NB4 (cell line): ENCODE results near the gene SP6.

Experiments used
- POLR2A ChIP-seq: IDR thresholded peaks from 2 replicates; pipeline ENCODE4 v1.6.1; 2011; ENCODE audit warnings: mild to moderate bottlenecking; ENCODE audit not compliant: insufficient read length; ENCODE audit errors: extremely low read depth
- TF ChIP-seq, protein P1 (sequence below): IDR thresholded peaks from one replicate; pipeline ENCODE4 v1.5.1; 2012; ENCODE audit warnings: low read depth, low read length
- TF ChIP-seq, protein P2 (sequence below): IDR thresholded peaks from 2 replicates; pipeline ENCODE4 v1.6.1; 2011; ENCODE audit warnings: low read depth, low read length

GRCh38 chr17:47804461-47804860 is 46.5 kb downstream of the SP6 start:
- TF ChIP-seq, protein P1, sequence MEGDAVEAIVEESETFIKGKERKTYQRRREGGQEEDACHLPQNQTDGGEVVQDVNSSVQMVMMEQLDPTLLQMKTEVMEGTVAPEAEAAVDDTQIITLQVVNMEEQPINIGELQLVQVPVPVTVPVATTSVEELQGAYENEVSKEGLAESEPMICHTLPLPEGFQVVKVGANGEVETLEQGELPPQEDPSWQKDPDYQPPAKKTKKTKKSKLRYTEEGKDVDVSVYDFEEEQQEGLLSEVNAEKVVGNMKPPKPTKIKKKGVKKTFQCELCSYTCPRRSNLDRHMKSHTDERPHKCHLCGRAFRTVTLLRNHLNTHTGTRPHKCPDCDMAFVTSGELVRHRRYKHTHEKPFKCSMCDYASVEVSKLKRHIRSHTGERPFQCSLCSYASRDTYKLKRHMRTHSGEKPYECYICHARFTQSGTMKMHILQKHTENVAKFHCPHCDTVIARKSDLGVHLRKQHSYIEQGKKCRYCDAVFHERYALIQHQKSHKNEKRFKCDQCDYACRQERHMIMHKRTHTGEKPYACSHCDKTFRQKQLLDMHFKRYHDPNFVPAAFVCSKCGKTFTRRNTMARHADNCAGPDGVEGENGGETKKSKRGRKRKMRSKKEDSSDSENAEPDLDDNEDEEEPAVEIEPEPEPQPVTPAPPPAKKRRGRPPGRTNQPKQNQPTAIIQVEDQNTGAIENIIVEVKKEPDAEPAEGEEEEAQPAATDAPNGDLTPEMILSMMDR = no peak
- no peak for TF ChIP-seq POLR2A
- TF ChIP-seq, protein P2, sequence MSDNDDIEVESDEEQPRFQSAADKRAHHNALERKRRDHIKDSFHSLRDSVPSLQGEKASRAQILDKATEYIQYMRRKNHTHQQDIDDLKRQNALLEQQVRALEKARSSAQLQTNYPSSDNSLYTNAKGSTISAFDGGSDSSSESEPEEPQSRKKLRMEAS = no peak
